ENCODE measurements around the gene AGPAT3.

GRCh38 chr21:44017601-44018000, 152.6 kb downstream of the AGPAT3 start:
- no peak for TF ChIP-seq CTCF (IDR thresholded peaks at IDR 0.05)
- no peak for TF ChIP-seq POLR2A (IDR thresholded peaks at IDR 0.05)

Data from esophagus squamous epithelium (tissue), 4 donors.